ENCODE measurements around the gene GABARAPL2.

Gene GABARAPL2

DNA sequence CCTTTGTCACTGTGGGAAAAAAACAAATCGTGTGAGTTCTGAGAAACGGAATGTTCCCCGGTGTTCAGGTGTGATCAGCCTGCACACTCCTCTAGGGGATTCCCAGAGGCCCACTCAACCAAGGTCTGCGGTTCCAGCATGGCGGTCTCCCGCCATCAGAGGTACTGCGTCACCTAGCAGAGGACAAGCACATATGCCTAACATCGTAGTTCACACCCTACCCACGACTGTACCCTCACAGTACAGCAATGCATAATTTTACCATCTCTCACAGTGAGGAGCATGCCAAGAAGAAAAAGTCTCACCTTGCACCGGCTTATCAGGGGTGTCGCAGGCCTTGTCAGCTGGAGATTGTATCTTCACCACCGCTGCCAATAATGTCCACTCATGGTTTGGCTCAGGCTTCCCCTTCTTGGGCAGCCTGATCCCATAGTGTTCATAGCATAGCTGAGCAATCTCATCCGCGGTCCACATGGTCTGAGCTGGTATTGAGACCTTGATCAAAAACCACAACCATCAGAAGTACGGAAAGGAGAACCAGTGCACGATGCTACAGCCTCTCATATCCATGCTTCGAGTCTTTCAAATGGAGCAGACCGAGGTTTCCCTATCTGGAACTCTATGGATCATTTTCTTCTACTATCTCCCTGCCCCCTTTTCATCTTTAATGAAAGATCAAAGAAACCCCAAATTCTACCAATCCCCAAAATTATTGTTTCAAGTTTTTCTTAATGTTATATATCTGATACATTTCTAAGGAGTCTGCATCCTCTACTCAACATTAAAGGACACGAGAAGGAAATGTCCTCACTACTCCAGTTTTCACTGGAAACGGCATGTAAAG, 54.4 kb downstream of the GABARAPL2 start:
- TF ChIP-seq, protein P1, sequence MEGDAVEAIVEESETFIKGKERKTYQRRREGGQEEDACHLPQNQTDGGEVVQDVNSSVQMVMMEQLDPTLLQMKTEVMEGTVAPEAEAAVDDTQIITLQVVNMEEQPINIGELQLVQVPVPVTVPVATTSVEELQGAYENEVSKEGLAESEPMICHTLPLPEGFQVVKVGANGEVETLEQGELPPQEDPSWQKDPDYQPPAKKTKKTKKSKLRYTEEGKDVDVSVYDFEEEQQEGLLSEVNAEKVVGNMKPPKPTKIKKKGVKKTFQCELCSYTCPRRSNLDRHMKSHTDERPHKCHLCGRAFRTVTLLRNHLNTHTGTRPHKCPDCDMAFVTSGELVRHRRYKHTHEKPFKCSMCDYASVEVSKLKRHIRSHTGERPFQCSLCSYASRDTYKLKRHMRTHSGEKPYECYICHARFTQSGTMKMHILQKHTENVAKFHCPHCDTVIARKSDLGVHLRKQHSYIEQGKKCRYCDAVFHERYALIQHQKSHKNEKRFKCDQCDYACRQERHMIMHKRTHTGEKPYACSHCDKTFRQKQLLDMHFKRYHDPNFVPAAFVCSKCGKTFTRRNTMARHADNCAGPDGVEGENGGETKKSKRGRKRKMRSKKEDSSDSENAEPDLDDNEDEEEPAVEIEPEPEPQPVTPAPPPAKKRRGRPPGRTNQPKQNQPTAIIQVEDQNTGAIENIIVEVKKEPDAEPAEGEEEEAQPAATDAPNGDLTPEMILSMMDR (IDR thresholded peaks at IDR 0.05; ENCODE audit: control insufficient read depth, extremely low read depth, insufficient read depth) = no peak
- DNase-seq (ENCODE audit: low read depth) = no peak
- no peak overlapping the region for H3K4me3 ChIP-seq (ENCODE audit: low read depth, low read length)

DNA sequence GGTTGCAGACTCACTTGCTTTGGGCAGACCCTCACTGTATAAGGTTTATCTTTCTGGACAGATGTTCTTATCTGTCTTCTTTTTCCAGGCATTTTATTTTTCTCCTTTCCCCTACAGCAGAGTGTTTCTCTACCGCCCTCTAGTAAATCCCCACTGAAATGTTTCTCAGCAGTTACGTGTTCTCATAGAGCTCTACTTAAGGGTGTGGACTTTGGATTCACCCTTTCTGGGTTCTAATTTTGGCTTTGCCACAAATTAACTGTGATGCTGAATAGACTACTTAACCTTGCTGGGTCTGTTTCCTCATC, 54.9 kb downstream of the GABARAPL2 start:
- TF ChIP-seq, protein P1 (IDR thresholded peaks at IDR 0.05; ENCODE audit: control insufficient read depth, extremely low read depth, insufficient read depth) = peak; percentile 29; the same call in 1 of the 2 replicates
- DNase-seq (ENCODE audit: low read depth) = no peak
- no peak overlapping the region for H3K4me3 ChIP-seq (ENCODE audit: low read depth, low read length)

DNA sequence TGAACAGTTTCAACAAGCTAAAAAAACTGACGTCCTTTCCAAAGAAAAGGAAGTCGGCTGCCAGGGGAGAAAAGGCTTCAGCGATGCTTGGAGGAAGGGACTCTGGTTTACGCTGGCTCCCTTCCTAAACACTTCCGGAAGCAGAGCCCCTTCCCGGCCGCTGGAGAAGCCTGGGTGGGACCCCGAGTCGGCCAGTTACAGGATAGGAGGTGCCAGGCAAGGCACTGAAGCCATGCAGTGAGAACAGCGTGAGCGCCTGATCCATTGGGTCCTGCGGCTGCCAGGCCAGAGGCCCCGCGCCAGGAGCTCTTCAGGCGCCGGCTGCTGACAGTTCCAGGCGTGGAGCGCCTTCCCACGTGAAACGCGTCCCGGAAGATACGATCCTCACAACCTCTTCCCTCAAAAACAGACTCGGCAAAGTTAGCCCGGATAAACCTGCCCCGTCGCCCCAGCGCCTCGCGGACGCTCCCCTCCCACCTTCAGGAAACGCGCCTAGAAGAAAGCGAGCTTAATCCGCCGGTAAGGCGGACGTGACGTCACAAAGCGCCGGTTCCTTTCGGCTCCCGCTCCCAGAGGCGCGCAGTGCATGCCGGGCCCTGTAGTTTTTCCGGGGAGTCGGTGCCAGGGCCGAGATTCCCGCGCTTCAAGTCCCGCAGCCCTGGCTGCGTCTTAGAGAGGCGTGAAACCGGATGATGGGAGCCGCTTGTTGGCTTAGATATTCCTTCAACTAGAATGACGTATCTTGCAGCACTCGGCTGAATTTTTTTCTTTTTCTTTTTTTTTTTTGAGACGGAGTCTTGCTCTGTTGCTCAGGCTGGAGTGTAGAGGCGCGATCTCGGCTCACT, 56.8 kb downstream of the GABARAPL2 start, which contains the start of gene ADAT1:
Gene ADAT1, minus strand, starts transcription at position 521 of the 845 bp plus-strand sequence. CDS start 2,482 bp downstream, outside the sequence.
- TF ChIP-seq, protein P1 (IDR thresholded peaks at IDR 0.05; ENCODE audit: control insufficient read depth, extremely low read depth, insufficient read depth) = no peak
- peak; percentile 93 for DNase-seq (ENCODE audit: low read depth)
- peak within 1 kb of the TSS; percentile 64 for H3K4me3 ChIP-seq (ENCODE audit: low read depth, low read length)

DNA sequence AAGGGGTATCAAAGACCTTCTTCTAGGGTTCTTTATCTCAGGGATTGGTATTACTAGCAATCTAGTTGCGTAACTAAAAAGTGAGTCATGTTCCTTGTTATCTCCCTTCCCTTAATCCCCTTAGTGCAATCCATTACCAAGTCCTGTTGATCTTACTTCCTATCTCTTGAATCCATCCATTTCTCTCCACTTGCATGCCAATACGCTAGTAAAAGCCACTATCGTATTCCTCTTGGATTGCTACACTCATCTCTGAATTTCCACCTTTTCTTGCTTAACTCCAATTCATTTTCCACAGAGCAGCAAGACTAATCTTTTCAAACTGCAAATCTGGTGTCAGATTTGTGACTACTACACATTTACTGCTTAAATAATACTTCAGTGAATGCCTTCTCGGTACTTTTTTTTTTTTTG, 58.7 kb downstream of the GABARAPL2 start:
- DNase-seq (ENCODE audit: low read depth) = no peak
- TF ChIP-seq, protein P1 (IDR thresholded peaks at IDR 0.05; ENCODE audit: control insufficient read depth, extremely low read depth, insufficient read depth) = no peak
- H3K4me3 ChIP-seq (ENCODE audit: low read depth, low read length) = no peak overlapping the region

DNA sequence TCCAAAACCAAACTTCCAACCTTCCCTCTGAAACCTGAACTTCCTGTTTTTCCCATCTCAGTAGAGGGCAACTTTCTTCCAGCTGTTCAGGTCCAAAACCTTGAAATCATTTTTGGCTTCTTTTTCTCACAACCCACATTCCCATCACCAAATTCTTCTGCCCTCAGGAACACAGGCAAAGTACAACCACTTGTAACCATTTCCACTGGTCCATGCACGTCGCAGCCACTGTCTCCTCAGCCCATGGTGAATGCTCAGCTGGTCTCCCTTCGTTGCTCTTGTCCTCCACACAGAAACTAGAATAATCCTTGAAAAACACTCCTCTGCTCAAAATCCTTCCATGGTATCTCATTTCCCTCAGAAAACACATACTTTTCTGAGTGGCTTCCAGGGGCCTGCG, 60.6 kb downstream of the GABARAPL2 start:
- TF ChIP-seq, protein P1 (IDR thresholded peaks at IDR 0.05; ENCODE audit: control insufficient read depth, extremely low read depth, insufficient read depth) = no peak
- H3K4me3 ChIP-seq (ENCODE audit: low read depth, low read length) = no peak overlapping the region
- DNase-seq (ENCODE audit: low read depth) = no peak
